DND-41 (cell line): ENCODE data around the gene MINK1.

Source experiments
- CTCF ChIP-seq: IDR thresholded peaks from 2 replicates; pipeline ENCODE4 v1.5.1; 2012; ENCODE audit warnings: borderline replicate concordance, low read length, moderate library complexity, mild to moderate bottlenecking; ENCODE audit not compliant: poor library complexity, severe bottlenecking; ENCODE audit errors: extremely low read depth
- EZH2 ChIP-seq: IDR thresholded peaks from 3 replicates; pipeline ENCODE4 v1.6.1; 2012; ENCODE audit warnings: borderline replicate concordance, low read depth, mild to moderate bottlenecking, moderate library complexity, low read length, inconsistent platforms; ENCODE audit not compliant: severe bottlenecking

GRCh38 chr17:4944163-4944553 is 111.0 kb downstream of the MINK1 start:
- TF ChIP-seq CTCF (no peak), EZH2 (no peak)
